HepG2 (cell line): ENCODE results near the gene IFRD1. TPM values are rescaled to one million over a fixed set of nuclear protein-coding genes. Genes with fewer than 3 reads are reported as not detected.

Source experiments
- AGO2 ChIP-seq: fragments of 200-400 bp; formaldehyde crosslinking; optimal IDR thresholded peaks from 2 replicates; pipeline ENCODE3; 2017; ENCODE audit warnings: mild to moderate bottlenecking, low read depth, low read length, moderate library complexity
- ASH2L ChIP-seq: fragments of 300-600, 200-600 bp; sonication (generic); IDR thresholded peaks from 2 replicates; pipeline ENCODE4 v1.7.0; 2017; ENCODE audit warnings: low read depth, mild to moderate bottlenecking, moderate library complexity, mixed read lengths, low read length; ENCODE audit not compliant: insufficient read length
- DMAP1 ChIP-seq: IDR thresholded peaks from 2 replicates; pipeline ENCODE4 v1.6.1; 2016
- DNMT1 ChIP-seq: sonication (generic); formaldehyde crosslinking; IDR thresholded peaks from 2 replicates; pipeline ENCODE4 v1.5.1; 2020; ENCODE audit warnings: mild to moderate bottlenecking, missing genetic modification reagents
- HDAC1 ChIP-seq: sonication (generic); formaldehyde crosslinking; IDR thresholded peaks from 2 replicates; pipeline ENCODE4 v1.5.1; 2020; ENCODE audit warnings: mild to moderate bottlenecking, missing genetic modification reagents
- HHEX ChIP-seq: IDR thresholded peaks from 2 replicates; pipeline ENCODE4 v1.6.1; 2016; ENCODE audit warnings: control low read depth
- JARID2 ChIP-seq: sonication (generic); formaldehyde crosslinking; IDR thresholded peaks from 2 replicates; pipeline ENCODE4 v1.8.1; 2023; ENCODE audit warnings: missing genetic modification reagents, inconsistent platforms; ENCODE audit not compliant: insufficient replicate concordance
- PHF21A ChIP-seq: sonication (generic); formaldehyde crosslinking; IDR thresholded peaks from 2 replicates; pipeline ENCODE4 v1.5.0; 2020; ENCODE audit warnings: mild to moderate bottlenecking, missing genetic modification reagents
- TEAD2 ChIP-seq: sonication (generic); formaldehyde crosslinking; IDR thresholded peaks from 2 replicates; pipeline ENCODE4 v1.9.0; 2021; ENCODE audit warnings: missing genetic modification reagents
- ZKSCAN5 ChIP-seq: sonication (generic); formaldehyde crosslinking; IDR thresholded peaks from 2 replicates; pipeline ENCODE4 v1.5.1; 2020; ENCODE audit warnings: mild to moderate bottlenecking, missing genetic modification reagents
- ZNF263 ChIP-seq: sonication (generic); formaldehyde crosslinking; IDR thresholded peaks from 2 replicates; pipeline ENCODE4 v1.4.0; 2020; ENCODE audit warnings: missing genetic modification reagents
- ZNF326 ChIP-seq: sonication (generic); formaldehyde crosslinking; IDR thresholded peaks from 2 replicates; pipeline ENCODE4 v1.4.0; 2020; ENCODE audit warnings: missing genetic modification reagents, borderline replicate concordance
- ZNF350 ChIP-seq: sonication (generic); formaldehyde crosslinking; IDR thresholded peaks from 2 replicates; pipeline ENCODE4 v1.4.0; 2020; ENCODE audit warnings: mild to moderate bottlenecking, low read depth, missing genetic modification reagents, borderline replicate concordance
- ZNF724P ChIP-seq: sonication (generic); formaldehyde crosslinking; IDR thresholded peaks from 2 replicates; pipeline ENCODE4 v1.8.0; 2022; ENCODE audit warnings: missing genetic modification reagents, borderline replicate concordance
- ZNF766 ChIP-seq: sonication (generic); formaldehyde crosslinking; IDR thresholded peaks from 2 replicates; pipeline ENCODE4 v1.5.0; 2020; ENCODE audit warnings: missing genetic modification reagents, borderline replicate concordance
- ZNF772 ChIP-seq: sonication (generic); formaldehyde crosslinking; IDR thresholded peaks from 2 replicates; pipeline ENCODE4 v1.5.0; 2020; ENCODE audit warnings: mild to moderate bottlenecking, missing genetic modification reagents
- ZNF878 ChIP-seq: sonication (generic); formaldehyde crosslinking; IDR thresholded peaks from 2 replicates; pipeline ENCODE4 v1.8.1; 2023; ENCODE audit warnings: mild to moderate bottlenecking, missing genetic modification reagents, moderate library complexity
- polyA plus RNA-seq, 8 experiments: library from polyadenylated mRNA; depleted of rRNA in 3 of 8; stranded (reverse) in 7 of 8; unstranded in 1 of 8; fragments of >200 nt; fragmentation: Illumina TruSeq in 4 of 8; extraction: Trizol in 4 of 8; gene quantifications; 2 replicates each; pipeline versions ENCODE4 v1.2.1 to v1.2.3, GENCODE V29; 2011 to 2016; ENCODE audit warnings: low read depth in 4 of 8, missing spikeins in 1 of 8, mixed read lengths in 1 of 8; ENCODE audit not compliant: insufficient read depth in 1 of 8
- total RNA-seq, 5 experiments: library from RNA; depleted of rRNA; stranded (reverse); fragments of >200 nt; fragmentation: Illumina TruSeq; extraction: Trizol; gene quantifications; 2 replicates each; pipeline ENCODE4 v1.2.3, GENCODE V29; 2016; ENCODE audit warnings: low read depth in 1 of 5
- TF ChIP-seq, protein P1 (sequence below): sonication (generic); formaldehyde crosslinking; IDR thresholded peaks from 2 replicates; pipeline ENCODE4 v1.4.0; 2020; ENCODE audit warnings: missing genetic modification reagents
- TF ChIP-seq, protein P2 (sequence below): sonication (generic); formaldehyde crosslinking; IDR thresholded peaks from 2 replicates; pipeline ENCODE4 v1.5.0; 2020; ENCODE audit warnings: mild to moderate bottlenecking, missing genetic modification reagents, borderline replicate concordance

IFRD1 gene
- total and polyA plus RNA-seq, 2 of the 13 experiments (the other 11 are each of a cell fraction or from before 2014, with no cell fraction given) = 50.9 to 55.5 TPM

DNA sequence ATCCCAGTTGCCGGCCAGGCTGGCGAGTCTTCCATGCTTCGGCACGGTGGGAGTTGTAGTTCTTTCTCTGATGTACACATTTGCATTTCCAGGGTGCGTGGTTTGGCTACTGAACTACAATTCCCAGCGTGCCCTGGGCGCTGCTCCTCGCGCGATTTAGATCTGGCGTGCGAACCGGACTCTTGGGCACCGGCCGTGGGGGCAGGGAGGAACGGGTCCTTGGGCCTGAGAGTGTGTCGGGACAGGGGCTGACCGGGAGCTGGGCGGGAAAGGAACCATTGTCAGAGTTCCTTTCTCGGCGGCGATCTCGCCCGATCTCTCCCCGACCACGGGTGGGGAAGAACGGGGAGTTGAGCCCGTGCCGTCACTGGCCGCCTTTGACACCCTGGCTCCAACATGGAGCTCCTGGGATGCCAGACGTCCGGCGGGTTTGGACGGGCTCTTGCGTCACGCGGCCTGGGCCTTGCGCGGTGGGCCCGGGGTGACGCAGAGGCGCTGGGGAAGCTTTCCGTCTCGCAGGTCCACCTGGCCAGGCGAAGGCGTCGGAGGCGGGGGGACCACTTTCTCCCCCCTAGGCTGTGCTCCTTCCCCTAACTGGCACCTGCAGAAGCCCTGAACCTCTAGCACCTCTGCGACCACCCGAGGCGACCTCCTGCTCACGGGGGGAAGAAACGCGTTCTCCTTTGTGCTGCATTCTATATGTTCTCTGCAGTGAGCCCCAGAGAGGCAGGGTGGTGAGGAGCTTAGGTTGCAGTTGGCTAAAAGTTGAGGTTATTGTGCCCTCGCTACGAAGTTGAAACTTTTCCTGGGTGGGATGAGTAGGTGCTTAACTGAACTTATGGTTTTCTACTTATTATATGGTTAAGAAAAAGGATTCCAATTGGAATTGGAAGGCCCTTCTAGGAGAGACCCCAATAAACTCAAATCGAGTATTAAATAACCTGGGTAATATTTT is 824 bp downstream of the IFRD1 start (continued):
- TF ChIP-seq ZNF772 (0 out of 2 replicates have a peak, but pooled peaks have one; percentile 76), HHEX (0 out of 2 replicates have a peak, but pooled peaks have one; percentile 35), ZKSCAN5 (no peak), DMAP1 (CRISPR knock-in tag) (peak; percentile 50), ZNF326 (CRISPR knock-in tag) (no peak), DNMT1 (CRISPR knock-in tag) (no peak; the same call in 1 of the 2 replicates), ZNF263 (CRISPR knock-in tag) (no peak; the same call in 1 of the 2 replicates), AGO2 (peak; percentile 92), TEAD2 (CRISPR knock-in tag) (no peak), ASH2L (peak; percentile 58), ZNF766 (CRISPR knock-in tag) (no peak), HDAC1 (CRISPR knock-in tag) (peak; percentile 93), JARID2 (CRISPR knock-in tag) (no peak), ZNF724P (peak; percentile 85), PHF21A (peak; percentile 85), ZNF878 (CRISPR knock-in tag) (no peak), ZNF350 (CRISPR knock-in tag) (peak; percentile 84)
- TF ChIP-seq, protein P1, sequence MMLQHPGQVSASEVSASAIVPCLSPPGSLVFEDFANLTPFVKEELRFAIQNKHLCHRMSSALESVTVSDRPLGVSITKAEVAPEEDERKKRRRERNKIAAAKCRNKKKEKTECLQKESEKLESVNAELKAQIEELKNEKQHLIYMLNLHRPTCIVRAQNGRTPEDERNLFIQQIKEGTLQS (CRISPR knock-in tag) = peak; percentile 75
- TF ChIP-seq, protein P2, sequence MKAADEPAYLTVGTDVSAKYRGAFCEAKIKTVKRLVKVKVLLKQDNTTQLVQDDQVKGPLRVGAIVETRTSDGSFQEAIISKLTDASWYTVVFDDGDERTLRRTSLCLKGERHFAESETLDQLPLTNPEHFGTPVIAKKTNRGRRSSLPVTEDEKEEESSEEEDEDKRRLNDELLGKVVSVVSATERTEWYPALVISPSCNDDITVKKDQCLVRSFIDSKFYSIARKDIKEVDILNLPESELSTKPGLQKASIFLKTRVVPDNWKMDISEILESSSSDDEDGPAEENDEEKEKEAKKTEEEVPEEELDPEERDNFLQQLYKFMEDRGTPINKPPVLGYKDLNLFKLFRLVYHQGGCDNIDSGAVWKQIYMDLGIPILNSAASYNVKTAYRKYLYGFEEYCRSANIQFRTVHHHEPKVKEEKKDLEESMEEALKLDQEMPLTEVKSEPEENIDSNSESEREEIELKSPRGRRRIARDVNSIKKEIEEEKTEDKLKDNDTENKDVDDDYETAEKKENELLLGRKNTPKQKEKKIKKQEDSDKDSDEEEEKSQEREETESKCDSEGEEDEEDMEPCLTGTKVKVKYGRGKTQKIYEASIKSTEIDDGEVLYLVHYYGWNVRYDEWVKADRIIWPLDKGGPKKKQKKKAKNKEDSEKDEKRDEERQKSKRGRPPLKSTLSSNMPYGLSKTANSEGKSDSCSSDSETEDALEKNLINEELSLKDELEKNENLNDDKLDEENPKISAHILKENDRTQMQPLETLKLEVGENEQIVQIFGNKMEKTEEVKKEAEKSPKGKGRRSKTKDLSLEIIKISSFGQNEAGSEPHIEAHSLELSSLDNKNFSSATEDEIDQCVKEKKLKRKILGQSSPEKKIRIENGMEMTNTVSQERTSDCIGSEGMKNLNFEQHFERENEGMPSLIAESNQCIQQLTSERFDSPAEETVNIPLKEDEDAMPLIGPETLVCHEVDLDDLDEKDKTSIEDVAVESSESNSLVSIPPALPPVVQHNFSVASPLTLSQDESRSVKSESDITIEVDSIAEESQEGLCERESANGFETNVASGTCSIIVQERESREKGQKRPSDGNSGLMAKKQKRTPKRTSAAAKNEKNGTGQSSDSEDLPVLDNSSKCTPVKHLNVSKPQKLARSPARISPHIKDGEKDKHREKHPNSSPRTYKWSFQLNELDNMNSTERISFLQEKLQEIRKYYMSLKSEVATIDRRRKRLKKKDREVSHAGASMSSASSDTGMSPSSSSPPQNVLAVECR = peak; percentile 83; the same call in 1 of the 2 replicates
